ENCODE measurements around the gene ABCA7. TPM values are rescaled to one million over a fixed set of nuclear protein-coding genes. Genes with fewer than 3 reads are reported as not detected.

The ABCA7 gene
- total and polyA plus RNA-seq, 2 experiments from 2014 or later, result 2.1 to 2.6 TPM

DNA sequence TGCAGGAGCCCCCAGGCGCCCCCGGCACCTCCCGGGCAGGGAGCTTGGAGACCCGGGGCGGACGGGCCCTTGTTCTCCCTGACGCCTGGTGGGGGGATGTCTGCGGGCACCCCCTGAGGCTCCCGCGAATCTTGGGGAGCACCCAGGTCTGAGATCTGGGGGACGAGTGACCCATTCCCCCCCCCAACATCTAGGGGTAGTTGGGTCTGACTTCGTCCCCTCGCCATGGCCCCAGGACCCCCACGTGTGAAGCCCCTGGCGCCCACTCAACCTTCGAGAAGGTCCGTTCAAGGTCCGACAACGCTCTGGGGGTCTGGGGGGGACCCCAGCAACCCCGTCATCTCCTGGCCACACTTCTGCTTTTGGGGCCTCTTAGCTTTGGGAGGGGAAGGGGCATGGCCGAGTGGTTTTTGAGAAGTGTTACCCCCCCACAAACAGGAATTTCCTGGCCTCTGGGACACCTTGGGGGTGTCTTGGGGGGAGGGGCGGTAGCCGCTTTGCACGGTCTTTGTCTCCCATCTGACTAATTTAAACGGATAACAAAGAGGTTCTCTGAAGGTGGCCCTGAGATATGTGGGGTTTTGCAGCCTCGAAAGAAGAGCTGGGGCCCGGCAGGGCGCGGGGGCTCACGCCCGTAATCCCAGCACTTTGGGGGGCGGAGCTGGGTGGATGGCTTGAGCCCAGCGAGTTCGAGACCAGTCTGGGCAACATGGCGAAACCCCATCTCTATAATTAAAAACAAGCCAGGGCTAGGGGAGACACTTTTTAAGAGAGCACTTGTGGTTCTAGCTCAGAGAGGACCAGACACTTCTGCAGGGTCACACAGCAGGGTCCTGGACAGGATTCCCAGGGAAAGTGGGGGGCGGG, 12.9 kb upstream of the ABCA7 start:
- Histone ChIP-seq H3K9me3 (ENCODE audit: low read depth) (no peaks in the 10 kb centered on the region), H3K4me1 (ENCODE audit: insufficient read depth) (peaks cover 8% of the 10 kb centered on the region; the same call in 1 of the 2 replicates), H3K9ac (peak overlapping the region; percentile 96), H3F3A (ENCODE audit: insufficient read depth) (peaks cover 12% of the 10 kb centered on the region), H3K9me2 (ENCODE audit: insufficient read depth) (no peaks in the 10 kb centered on the region), H3K4me3 (peak overlapping the region; percentile 90), H3K27ac (peak overlapping the region; percentile 69), H4K20me1 (ENCODE audit: insufficient read depth) (no peaks in the 10 kb centered on the region; the same call in 1 of the 2 replicates), H3K27me3 (replicated peaks; ENCODE audit: insufficient read depth) (no peaks in the 10 kb centered on the region), H2AFZ (no peak overlapping the region), H3K36me3 (ENCODE audit: low read depth) (peaks cover 5% of the 10 kb centered on the region; the same call in 1 of the 2 replicates), H3K79me2 (ENCODE audit: insufficient read depth) (peaks cover 58% of the 10 kb centered on the region), H3K4me2 (ENCODE audit: unreplicated experiment) (peak overlapping the region; percentile 75)
- in situ Hi-C loops (cut with MboI), result no loop called here
- TF ChIP-seq EZH2 (IDR thresholded peaks at IDR 0.05; ENCODE audit: insufficient read depth, poor library complexity, severe bottlenecking), result no peak
- TF ChIP-seq EZH2phosphoT487 (IDR thresholded peaks at IDR 0.05; ENCODE audit: insufficient read depth, low read depth), result no peak
- WGBS, 2 experiments (ENCODE audit: low coverage in 1 of 2, low lambda C conversion rate in 2 of 2, missing lambda C conversion rate in 2 of 2), result 0 to 1% methylated on average over 24 to 36 of the region's 36 CpGs
- DNase-seq, result peak; percentile 64

DNA sequence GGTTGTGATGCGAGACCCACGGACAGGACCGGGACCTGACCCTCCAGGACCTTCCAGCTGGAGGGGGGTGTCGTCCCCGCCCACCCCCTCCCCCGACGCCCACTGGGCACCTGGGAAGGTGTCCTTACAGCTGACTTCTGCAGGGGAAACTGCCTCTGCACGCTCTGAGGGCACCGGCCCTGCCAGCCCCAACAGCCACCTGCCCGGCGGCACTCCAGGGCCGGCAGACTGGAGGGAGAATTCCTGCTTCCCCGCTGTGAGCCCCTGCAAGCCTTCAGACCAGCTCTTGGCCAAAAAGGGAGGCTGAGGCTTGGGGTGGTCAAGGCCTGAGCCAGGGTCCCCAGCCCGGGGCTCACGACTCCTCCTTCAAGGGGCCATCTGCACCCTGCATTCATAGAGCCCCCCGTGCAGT, 12.3 kb upstream of the ABCA7 start:
- peak overlapping the region; percentile 96 for H3K9ac ChIP-seq
- WGBS, 2 experiments (ENCODE audit: low coverage in 1 of 2, low lambda C conversion rate in 2 of 2, missing lambda C conversion rate in 2 of 2), result 1% methylated on average over 10 to 16 of the region's 16 CpGs
- peak; percentile 46 for DNase-seq
- in situ Hi-C loops (cut with MboI), result no loop called here
- no peaks in the 10 kb centered on the region for H3K9me3 ChIP-seq (ENCODE audit: low read depth)
- peaks cover 65% of the 10 kb centered on the region for H3K79me2 ChIP-seq (ENCODE audit: insufficient read depth)
- H2AFZ ChIP-seq, result no peak overlapping the region
- H3F3A ChIP-seq (ENCODE audit: insufficient read depth), result peaks cover 6% of the 10 kb centered on the region
- H3K27me3 ChIP-seq (replicated peaks; ENCODE audit: insufficient read depth), result no peaks in the 10 kb centered on the region
- H3K4me3 ChIP-seq, result peak overlapping the region; percentile 90
- peaks cover 11% of the 10 kb centered on the region; the same call in 1 of the 2 replicates for H3K36me3 ChIP-seq (ENCODE audit: low read depth)
- H3K4me2 ChIP-seq (ENCODE audit: unreplicated experiment), result peak overlapping the region; percentile 75
- no peaks in the 10 kb centered on the region for H3K9me2 ChIP-seq (ENCODE audit: insufficient read depth)
- no peaks in the 10 kb centered on the region; the same call in 1 of the 2 replicates for H4K20me1 ChIP-seq (ENCODE audit: insufficient read depth)
- peaks cover 8% of the 10 kb centered on the region; the same call in 1 of the 2 replicates for H3K4me1 ChIP-seq (ENCODE audit: insufficient read depth)
- H3K27ac ChIP-seq, result peak overlapping the region; percentile 69
- TF ChIP-seq EZH2phosphoT487 (IDR thresholded peaks at IDR 0.05; ENCODE audit: insufficient read depth, low read depth) (no peak), EZH2 (IDR thresholded peaks at IDR 0.05; ENCODE audit: insufficient read depth, poor library complexity, severe bottlenecking) (no peak)

DNA sequence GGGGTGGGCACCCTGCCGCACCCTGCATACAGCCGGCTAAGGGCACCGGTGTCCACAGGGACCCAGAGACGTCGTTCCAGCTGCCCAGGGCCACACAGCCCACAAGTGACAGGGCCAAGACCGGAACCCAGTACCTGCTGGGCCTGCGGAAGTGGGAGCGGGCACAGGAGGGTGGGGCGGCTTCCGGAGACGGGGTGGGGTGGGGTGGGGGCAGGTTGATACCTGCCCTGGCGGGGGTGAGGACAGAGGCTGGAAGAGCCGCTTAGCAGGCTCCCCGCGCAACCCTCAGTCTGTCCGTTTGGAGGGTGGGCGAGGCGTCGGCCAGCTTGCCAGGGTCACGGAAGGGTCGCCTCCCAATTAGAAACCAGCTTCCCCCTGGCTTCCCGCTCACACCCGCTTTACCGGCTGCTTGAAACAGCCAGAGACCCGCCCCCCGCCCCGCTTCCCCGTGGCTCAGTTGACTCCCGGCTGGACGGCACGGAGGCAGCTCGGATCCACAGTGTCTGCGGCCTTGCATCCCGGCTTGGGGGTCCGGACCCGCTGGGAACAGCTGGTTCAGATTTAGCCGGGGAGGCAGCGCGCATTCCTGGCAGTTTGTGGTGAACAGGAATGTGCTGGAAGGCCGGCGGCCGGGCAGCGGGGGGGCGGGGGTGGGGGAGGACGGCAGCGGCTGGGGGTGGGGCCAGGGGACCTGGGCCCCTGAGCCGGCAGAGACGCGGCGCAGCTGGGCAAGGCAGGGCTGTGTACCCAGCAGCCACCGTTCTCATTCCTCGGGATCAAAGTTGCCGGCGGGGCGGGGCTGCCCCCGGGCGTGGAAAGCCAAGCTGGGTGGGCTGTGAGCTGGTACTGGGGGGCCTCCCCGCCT, 11.6 kb upstream of the ABCA7 start:
- peak overlapping the region; percentile 69 for H3K27ac ChIP-seq
- peak overlapping the region; percentile 95 for H3K4me2 ChIP-seq (ENCODE audit: unreplicated experiment)
- H3K4me1 ChIP-seq (ENCODE audit: insufficient read depth), result 0 out of 2 replicates have a peak, but pooled peaks cover 8% of the 10 kb centered on the region
- H3F3A ChIP-seq (ENCODE audit: insufficient read depth), result no peaks in the 10 kb centered on the region; the same call in 1 of the 2 replicates
- in situ Hi-C loops (cut with MboI), result no loop called here
- peak; percentile 95 for DNase-seq
- peak overlapping the region; percentile 96 for H3K9ac ChIP-seq
- peak overlapping the region; percentile 90 for H3K4me3 ChIP-seq
- H3K27me3 ChIP-seq (replicated peaks; ENCODE audit: insufficient read depth), result no peaks in the 10 kb centered on the region
- peaks cover 71% of the 10 kb centered on the region for H3K79me2 ChIP-seq (ENCODE audit: insufficient read depth)
- H3K36me3 ChIP-seq (ENCODE audit: low read depth), result peaks cover 17% of the 10 kb centered on the region
- no peak for TF ChIP-seq EZH2phosphoT487 (IDR thresholded peaks at IDR 0.05; ENCODE audit: insufficient read depth, low read depth)
- no peak for TF ChIP-seq EZH2 (IDR thresholded peaks at IDR 0.05; ENCODE audit: insufficient read depth, poor library complexity, severe bottlenecking)
- no peak overlapping the region for H2AFZ ChIP-seq
- H4K20me1 ChIP-seq (ENCODE audit: insufficient read depth), result no peaks in the 10 kb centered on the region; the same call in 1 of the 2 replicates
- H3K9me2 ChIP-seq (ENCODE audit: insufficient read depth), result no peaks in the 10 kb centered on the region
- 1 to 2% methylated on average over 41 to 57 of the region's 58 CpGs for WGBS, 2 experiments (ENCODE audit: low coverage in 1 of 2, low lambda C conversion rate in 2 of 2, missing lambda C conversion rate in 2 of 2)
- H3K9me3 ChIP-seq (ENCODE audit: low read depth), result no peaks in the 10 kb centered on the region

DNA sequence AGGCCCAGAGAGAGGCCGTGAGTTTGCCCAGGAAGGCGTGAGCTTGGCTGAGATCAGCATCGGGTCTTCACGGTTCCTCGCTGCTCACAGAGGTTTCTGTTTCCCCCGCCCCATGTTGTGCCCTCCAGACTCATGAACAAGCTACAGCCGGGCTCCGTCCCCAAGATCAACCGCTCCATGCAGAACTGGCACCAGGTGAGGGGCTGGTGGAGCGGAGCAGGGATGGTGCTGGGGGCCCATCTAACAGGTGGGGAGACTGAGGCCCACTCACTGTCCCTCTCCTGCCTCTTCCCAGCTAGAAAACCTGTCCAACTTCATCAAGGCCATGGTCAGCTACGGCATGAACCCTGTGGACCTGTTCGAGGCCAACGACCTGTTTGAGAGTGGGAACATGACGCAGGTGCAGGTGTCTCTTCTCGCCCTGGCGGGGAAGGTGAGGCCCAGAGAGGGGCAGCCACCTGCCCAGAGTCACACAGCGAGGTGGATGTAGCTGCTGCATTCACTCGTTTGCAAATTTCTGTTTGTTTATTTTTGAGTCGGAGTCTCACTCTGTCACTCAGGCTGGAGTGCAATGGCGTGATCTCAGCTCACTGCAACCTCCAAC, 7.5 kb upstream of the ABCA7 start:
- peaks cover 4% of the 10 kb centered on the region for H3F3A ChIP-seq (ENCODE audit: insufficient read depth)
- no peak overlapping the region for H3K4me2 ChIP-seq (ENCODE audit: unreplicated experiment)
- no peak overlapping the region for H3K4me3 ChIP-seq
- peaks cover 18% of the 10 kb centered on the region for H3K36me3 ChIP-seq (ENCODE audit: low read depth)
- TF ChIP-seq EZH2phosphoT487 (IDR thresholded peaks at IDR 0.05; ENCODE audit: insufficient read depth, low read depth), result no peak
- no peak for TF ChIP-seq EZH2 (IDR thresholded peaks at IDR 0.05; ENCODE audit: insufficient read depth, poor library complexity, severe bottlenecking)
- no peak for DNase-seq
- no peak overlapping the region for H3K9ac ChIP-seq
- H3K27ac ChIP-seq, result no peak overlapping the region
- WGBS, 2 experiments (ENCODE audit: low coverage in 1 of 2, low lambda C conversion rate in 2 of 2, missing lambda C conversion rate in 2 of 2), result 87 to 88% methylated on average over 20 of the region's 20 CpGs
- H3K79me2 ChIP-seq (ENCODE audit: insufficient read depth), result peaks cover 69% of the 10 kb centered on the region
- in situ Hi-C loops (cut with MboI), result no loop called here
- H4K20me1 ChIP-seq (ENCODE audit: insufficient read depth), result no peaks in the 10 kb centered on the region; the same call in 1 of the 2 replicates
- H3K27me3 ChIP-seq (replicated peaks; ENCODE audit: insufficient read depth), result no peaks in the 10 kb centered on the region
- H2AFZ ChIP-seq, result no peak overlapping the region
- H3K4me1 ChIP-seq (ENCODE audit: insufficient read depth), result 0 out of 2 replicates have a peak, but pooled peaks cover 8% of the 10 kb centered on the region
- no peaks in the 10 kb centered on the region for H3K9me2 ChIP-seq (ENCODE audit: insufficient read depth)
- no peaks in the 10 kb centered on the region for H3K9me3 ChIP-seq (ENCODE audit: low read depth)
